Stimulated activated CD4-positive, alpha-beta T cell treated with anti-CD3 and anti-CD28 coated beads, Interleukin-2, amount 100 ng/mL, for 24 hours (primary cell): ENCODE data around the gene INAFM1.
"Not testable (repeated sequence)": the region's sequence is repeated elsewhere in the genome, so short reads cannot be mapped to it uniquely, and the experiment has no call there.

Source experiments
- DNase-seq, 2 donors: peaks; one replicate each; pipeline ENCODE4 v3.0.0-alpha.2; 2020

INAFM1 gene

DNA sequence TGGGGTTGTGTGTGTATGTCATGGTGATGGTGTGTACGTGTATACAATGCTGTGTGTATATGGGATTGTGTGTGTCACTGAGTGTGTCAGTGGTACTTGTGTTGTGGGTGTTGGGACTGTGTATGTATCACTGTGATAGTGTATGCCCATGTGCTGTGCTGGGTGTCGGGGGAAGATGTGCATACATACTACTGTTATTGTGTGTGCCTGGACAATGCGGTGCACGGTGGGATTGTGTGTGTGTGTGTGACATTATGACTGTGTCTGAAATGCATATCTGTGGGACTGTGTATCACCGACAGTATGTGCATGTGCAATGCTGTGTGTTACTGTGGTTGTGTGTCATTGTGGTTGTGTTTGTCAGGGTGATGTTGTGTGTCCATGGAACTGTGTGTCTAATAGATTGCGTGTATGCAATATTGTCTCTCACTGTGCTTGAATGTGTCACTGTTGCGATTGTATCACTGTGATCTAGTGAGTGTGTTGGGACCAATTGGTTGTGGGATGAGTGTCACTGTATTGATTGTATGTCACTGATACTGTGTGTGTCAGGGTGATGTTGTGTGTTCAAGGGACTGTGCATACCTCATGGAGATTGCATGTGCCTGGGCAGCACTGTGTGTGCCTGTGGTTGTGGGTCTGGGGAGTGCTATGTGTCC lies 32.6 kb upstream of the INAFM1 start:
- DNase-seq = no peak

DNA sequence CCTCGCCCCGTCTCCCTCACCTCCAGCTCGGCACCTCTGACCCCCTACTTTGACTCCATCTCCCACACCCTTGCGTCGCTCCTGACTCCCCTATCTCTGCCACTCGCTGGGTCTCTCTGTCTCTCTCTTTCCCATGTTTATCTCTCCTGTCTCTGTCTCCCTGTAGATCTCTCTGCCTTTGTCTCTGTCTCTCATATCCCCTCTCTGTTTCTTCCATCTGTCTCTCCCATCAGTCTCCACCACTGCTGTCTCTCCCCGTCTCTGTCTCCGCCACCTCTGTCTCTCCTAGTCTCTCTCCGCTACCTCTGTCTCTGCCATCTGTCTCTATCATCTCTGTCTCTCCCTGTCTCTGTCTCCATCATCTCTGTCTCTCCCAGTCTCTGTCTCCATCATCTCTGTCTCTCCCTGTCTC lies 31.3 kb upstream of the INAFM1 start:
- DNase-seq = no peak

DNA sequence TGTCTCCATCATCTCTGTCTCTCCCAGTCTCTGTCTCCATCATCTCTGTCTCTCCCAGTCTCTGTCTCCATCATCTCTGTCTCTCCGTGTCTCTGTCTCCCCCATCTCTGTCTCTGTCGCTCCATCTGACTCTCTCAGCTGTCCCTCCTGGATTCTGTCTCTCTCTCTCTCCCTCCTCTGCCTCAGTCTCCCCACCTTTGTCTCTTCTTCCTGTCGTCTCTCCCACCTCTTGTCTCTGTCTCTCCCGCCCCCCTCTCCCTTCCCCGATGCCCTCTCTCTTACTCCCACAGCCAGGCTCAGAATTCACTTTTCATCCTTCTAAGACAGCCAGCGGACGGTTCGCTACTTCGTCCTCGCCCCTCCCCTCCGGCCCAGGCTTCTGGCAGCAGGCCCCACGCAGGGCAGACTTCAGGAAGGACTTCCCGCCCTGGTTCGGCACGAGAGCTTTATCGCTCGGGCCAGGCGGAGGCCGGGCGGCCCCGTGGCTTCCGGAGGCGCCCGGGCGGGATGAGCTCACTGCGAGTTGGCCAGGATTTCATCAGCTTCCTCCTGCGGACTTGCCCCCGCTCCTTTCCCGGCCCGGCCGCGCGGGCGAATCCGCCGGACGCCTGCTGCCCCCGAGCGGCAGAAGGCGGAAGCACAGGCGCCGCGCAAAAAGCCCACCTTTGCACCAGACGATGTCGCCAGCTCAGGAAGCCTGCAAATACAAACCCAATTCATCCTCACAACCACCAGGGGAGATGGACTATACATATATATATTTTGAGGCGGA lies 30.7 kb upstream of the INAFM1 start:
- peak; percentile 90 to 92 for DNase-seq

DNA sequence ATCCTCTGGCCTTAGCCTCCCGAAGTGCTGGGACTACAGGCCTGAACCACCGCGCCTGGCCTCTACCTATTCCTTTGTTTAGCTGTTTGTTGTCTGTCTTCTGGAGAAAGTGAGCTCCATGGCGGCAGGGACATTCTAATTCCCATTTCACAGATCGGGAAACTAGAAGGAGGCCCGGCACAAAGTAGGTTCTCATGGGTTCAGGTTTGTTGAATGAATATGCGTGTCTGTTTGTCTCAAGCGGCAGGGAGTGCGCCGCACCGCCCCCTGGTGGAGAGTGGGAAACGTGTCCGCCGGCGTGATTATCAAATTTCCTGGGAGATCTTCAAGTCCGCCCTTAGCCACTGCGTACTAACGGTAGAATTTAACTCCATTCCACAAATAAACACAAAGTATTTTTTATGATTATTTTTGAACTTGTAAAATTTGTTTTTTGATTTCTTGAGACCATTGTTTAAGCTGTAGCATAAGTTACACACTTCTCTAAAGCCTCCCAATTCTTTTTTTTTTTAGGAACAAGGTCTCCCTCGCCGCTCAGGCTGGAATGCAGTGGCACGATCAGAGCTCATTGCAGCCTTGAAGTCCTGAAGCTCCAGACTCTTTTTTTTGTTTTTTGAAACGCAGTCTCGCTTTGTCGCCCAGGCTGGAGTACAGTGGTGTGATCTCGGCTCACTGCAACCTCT lies 27.2 kb upstream of the INAFM1 start:
- peak; percentile 88 to 89 for DNase-seq

DNA sequence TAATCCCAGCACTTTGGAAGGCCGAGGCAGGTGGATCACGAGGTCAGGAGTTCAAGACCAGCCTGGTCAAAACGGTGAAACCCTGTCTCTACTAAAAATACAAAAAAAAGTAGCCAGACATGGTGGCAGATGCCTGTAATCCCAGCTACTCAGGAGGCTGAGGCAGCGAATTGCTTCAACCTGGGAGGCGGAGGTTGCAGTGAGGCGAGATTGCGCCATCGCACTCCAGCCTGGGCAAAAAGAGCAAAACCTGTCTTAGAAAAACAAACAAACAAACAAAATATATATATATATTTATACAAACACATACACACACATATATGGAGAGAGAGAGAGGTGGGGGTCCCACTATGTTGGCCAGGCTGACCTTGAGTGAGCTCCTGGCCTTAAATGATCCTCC lies 21.7 kb upstream of the INAFM1 start:
- not testable (repeated sequence) for DNase-seq

DNA sequence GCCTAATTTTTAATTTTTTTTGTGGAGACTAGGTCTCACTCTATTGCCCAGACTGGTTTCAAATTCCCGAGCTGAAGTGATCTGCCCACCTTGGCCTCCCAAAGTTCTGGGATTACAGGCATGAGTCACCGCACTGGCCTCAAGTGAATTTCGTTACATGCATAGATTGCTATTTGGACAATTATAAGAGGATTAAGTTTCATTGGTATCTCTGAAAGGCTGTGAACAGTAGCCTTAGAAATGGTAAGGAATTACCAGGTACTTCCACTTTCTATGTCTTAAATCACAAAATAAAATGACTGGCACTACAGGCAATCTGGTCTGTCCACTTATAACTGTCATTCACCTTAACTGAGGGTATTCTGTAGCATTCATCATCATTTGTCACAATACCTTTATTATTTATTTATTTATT lies 21.2 kb upstream of the INAFM1 start:
- no peak for DNase-seq

DNA sequence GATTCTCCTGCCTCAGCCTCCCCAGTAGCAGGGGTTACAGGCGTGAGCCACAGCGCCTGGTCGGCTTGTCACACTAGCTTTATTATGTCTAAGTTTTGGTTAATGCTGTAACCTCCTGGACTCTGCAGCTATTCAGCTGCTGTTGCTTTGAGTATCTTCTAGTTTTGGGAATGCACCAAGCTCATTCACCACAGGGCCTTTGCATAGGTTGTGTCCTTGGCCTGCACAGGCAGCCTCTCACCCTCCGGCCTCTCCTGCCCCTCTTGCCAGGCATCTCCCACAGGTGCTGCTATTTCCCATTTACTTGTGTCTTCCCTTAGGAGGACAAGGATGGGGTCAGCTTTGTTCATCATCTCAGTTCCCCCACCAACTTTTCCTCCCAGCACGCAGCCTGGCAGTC lies 20.7 kb upstream of the INAFM1 start:
- no peak for DNase-seq

DNA sequence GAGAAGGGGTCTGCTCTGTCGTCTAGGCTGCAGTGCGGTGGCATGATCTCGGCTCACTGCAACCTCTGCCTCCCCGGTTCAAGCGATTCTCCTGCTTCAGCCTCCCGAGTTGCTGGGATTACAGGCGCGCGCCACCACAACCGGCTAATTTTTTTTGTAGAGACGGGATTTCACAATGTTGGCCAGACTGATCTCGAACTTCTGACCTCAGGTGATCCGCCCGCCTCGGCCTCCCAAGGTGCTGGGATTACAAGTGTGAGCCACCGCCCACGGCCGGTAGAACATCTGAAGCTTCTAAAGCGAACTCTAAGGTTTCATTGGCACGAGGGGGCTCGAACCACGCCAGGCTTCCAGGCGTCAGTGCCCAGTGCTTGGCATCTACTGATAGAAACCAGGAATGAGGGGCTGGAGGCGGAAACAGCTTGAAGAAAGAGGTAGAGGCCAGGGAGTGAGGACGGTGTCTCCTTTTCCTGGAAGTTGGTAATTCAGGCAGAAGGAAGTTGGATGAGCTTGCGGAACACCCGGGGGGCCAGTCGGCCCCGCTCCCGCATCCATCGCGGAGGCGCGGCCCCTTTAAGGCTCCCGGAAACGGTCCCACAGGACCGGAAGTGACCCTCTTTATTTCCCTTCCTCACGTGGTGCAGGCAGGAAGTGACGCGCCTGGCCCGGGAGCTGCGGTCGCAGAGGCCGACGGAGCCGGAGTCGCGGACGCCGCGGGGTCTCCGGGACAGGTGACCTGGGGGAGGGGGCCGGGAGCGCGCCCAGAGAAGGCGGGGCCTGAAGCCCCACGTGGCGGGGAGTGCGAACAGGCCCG lies 18.6 kb upstream of the INAFM1 start, which contains the start of gene CCDC9:
CCDC9 (plus strand) TSS at position 647 of the 814 bp plus-strand sequence. CDS start 1,876 bp downstream, outside the sequence.
- DNase-seq = peak; percentile 95 to 96

DNA sequence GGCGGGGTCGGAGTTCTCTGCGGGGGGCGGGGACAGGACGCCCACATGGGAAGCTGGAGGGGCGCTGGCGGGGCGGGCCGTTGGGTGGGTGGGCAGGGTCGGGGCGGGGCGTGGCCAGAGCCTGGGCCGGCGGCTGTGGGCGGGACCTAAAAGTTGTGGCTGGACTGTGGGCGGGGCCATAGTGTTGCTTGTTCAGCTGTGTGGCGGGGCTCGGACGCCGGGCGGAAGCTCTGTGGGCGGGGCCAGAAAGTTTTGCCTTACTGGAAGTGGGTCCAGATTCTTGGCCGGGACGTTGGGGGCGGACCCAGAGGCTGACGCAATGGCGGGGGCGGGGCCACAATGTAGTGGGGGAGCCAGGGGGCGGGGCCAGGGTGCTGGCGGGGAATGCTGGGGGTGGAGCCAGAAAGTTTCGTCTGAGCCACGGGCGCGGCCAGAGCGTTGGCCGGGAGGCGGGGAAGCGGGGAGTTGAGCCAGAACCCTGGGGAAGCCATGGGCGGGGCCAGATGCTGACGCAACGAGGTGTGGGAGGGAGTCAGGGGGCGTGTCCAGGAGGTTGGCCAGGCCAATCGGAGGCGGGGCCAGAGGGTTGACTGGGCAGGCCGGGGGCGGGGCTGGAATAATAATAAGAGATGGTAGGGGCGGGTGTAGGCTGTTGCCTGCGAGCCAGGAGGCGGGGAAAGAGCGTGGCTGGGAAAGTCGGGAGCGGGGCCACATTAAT lies 17.8 kb upstream of the INAFM1 start:
- DNase-seq = peak; percentile 100

DNA sequence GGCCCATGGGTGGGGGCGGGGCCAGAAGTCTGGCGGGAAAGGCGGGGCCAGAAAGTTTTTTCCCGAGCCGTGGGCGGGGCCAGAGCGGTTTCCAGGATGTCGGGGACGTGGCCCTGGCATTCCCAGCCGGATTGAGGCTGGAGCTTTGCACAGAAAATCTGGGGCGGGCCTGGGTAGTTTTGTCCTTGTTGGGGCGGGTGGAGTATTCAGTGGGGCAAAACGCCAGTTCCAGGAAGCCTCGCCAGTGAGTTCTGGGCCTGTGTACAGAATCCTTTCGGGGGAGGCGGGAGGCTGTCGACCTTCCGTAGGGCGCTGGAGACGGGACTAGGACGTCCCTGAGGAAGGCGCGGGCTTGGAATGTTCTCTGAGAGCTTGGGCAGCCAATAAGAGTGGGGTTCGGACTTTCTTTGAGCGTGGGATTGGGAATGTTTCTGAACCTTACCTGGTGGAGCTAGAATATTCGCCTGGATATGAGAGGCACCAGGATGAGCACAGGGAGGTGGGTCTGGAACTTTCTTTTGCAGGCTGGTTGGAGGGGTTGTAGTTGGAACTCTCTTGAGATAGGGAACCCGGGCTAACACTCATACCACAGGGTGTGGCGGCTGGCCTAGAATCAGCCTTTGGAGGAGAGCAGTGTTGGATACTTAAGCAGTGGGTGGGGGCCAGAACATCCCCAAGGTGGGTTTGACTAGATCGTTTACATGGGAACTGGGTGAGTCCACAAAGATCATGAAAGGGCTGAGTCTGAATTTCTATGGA lies 17.1 kb upstream of the INAFM1 start:
- no peak for DNase-seq

DNA sequence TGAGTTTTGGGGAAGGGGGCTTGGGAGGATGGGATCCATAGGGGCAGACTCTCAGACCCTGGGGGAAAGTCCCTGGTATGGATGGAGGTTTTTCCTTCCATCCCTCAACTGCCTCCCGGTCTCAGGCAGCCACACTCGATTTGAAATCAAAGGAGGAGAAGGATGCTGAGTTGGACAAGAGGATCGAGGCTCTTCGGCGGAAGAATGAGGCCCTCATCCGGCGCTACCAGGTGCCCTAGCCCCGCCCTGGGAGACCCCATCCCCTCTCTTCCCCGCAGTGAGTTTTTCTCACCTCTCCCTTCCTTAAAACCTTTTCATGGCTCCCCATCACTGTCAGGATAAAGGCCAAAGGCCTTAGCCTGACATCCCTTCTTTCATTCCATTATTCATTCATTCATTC lies 16.3 kb upstream of the INAFM1 start:
- no peak for DNase-seq

DNA sequence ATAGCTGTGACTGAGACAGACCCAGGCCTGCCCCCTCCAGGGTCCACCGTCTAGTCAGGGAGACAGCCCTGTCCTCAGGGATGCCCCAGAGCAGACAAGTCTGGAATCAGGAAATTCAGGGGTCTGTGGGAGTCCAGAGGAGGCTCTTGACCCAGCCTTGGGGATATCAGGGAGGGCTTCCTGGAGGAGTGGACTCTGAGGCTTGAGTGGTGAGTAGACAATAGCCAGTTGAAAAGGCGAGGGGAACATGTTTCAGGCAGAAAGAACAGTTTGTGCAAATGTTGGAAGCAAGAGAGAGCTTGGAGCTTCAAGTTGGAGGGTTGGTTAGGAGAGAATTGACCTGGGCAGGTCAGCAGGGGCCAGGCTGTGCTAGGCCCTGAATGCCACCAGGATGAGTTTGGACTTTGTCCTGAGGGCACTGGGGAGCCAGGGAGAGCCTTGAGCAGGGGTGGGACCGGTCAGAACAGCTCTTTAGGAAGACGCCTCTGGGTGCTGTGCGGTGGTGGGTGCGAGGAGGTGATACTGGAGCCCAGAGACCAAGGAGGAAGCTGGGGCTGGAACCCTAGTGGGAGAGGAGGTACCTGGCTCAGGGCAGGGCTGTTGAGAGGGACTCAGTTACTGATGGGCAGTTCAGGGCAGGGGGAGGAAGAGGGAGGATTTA lies 15.7 kb upstream of the INAFM1 start:
- no peak for DNase-seq

DNA sequence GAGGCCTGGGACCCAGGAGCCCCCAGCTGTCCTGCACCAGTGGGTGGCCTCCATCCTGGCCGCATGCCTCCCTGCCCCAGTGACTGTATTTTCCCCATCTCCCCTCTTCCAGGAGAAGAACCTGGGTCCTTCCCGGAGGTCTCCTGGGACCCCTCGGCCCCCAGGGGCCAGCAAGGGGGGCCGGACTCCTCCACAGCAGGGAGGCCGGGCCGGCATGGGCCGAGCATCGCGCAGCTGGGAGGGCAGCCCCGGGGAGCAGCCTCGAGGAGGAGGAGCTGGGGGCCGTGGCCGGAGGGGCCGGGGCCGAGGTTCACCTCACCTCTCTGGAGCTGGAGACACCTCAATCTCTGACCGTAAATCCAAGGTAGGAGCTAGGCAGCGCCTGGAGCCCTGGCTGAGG lies 14.2 kb upstream of the INAFM1 start:
- DNase-seq = no peak

DNA sequence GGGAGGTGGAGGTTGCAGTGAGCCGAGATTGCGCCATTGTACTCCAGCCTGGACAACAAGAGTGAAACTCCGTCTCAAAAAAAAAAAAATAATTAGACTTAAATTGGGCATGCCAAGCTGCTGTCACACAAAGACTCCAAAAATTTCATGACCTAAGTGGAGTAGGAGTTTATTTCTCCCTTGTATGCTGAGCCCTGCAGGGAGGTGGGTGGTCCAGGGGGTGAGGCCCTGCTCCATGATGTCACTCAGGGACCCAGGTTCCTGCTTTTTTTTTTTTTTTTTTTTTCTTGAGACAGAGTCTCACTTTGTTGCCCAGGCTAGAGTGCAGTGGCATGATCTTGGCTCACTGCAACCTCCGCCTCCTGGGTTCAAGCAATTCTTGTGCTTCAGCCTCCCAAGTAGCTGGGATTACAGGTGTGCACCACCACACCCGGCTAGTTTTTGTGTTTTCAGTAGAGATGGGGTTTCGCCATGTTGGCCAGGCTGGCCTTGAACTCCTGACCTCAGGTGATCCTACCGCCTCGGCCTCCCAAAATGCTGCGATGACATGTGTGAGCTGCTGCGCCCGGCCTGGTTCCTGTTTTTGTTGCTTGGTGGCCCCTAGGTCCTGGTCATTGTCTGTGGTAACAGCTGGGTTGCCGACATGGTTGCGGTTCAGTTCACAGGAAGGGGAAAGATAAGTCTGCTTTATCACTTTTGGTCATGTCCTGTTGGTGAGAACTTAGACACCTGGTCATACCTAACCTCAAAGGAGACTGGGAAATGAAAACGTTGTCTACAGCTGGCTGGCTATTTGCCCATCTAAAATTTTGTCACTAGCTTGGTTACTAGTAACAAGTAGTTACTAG lies 12.5 kb upstream of the INAFM1 start:
- not testable (repeated sequence) for DNase-seq

DNA sequence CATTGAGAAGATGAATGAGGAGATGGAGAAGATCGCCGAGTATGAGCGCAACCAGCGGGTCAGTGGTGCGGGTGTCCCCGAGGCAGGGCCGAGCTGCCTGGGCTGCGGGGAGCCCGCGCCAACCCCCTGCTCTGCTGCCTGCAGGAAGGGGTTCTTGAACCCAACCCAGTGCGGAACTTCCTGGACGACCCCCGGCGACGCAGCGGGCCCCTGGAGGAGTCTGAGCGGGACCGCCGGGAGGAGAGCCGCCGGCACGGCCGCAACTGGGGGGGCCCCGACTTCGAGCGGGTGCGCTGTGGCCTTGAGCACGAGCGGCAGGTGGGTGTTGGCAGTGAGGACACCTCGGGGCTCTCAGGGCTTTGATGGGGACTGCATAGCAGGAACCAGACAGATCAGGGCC lies 10.1 kb upstream of the INAFM1 start:
- no peak for DNase-seq

DNA sequence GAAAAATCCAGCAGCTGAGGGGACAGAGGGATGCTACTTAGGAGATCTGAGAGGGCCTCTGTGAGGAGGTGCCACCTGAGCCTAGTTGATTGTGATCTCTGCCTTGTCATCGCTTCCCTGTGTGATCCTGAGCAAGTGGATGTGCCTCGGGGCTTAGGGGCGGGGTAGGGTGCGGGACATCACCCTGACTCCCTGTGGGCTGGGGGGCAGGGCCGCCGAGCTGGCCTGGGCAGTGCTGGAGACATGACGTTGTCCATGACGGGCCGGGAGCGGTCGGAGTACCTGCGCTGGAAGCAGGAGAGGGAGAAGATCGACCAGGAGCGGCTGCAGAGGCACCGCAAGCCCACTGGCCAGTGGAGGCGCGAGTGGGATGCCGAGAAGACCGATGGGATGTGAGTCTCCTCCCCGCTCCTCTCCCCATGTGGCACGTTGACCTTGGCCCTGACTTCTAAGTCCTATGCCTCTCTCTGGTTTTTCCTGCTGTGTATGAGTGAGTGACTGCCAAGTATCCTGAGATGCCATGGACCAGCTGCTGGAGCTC lies 8.2 kb upstream of the INAFM1 start:
- no peak for DNase-seq

DNA sequence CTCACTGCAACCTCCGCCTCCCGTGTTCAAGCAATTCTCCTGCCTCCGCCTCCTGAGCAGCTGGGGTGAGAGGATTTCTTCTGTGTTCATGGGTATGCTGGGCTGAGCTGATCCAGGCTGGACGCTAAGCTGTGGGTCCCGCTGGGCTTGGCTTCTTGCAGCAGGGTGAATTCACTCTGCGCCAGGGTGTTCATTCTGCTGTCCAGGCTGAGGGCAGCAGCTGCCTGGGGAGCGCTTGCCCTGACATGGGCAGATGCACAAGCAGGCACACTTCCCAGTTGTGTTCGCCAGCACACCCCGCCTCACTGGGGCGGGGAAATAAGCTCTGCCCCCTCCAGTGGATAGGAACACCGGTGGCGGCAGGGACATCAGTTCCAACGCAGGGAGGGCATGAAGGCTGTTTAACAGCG lies 7.3 kb upstream of the INAFM1 start:
- DNase-seq = no peak

DNA sequence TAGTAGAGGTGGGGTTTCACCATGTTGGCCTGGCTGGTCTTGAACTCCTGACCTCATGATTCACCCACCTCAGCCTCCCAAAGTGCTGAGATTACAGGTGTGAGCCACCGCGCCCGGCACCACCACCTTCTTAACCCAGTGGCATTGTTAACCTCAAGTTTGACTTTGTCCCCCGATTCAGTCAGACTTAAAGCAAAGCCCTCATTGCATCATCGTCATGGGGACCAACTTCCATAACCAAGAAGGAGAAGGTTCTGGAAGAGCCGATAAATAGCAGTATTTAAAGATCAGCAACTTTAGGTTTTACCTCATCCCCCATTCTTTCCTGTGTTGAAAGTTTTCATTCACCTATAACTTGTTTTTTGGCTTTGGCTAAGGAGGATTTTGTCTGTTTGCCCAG lies 6.7 kb upstream of the INAFM1 start:
- no peak for DNase-seq

DNA sequence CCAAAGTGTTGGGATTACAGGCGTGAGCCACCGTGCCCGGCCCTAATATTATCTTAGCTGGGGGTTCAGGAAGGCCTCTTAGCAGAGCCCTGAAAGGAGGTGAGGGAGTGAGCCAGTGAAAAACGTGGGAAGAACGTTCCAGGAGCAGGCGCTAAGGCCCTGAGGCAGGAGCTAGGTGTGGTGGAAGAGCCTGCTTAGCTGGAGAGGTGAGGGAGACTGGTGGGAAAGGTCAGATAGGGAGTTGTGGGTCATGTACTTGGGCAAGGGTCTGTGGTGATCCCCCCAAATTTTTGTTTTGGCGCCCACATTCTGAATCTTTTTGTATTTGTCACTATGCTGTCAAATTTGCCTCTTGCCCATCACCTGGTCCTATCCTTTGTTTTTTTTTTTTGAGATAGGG lies 5.1 kb upstream of the INAFM1 start:
- no peak for DNase-seq

DNA sequence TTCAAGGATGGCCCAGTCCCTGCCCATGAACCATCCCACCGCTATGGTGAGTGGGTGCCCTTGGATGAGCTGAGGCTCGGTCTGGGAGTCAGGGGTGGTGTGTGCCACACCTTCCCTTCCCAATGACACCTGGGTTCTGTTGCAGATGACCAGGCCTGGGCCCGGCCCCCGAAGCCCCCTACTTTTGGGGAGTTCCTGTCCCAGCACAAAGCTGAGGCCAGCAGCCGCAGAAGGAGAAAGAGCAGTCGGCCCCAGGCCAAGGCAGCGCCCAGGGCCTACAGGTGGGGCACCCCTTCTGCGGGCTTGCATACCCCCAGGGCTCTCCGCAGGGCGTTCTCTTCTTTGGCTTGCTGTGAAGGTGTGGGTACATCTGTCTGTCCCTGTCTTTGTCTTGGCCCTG lies 4.3 kb upstream of the INAFM1 start:
- no peak for DNase-seq
